ENCODE measurements around the gene ALKBH3.

ALKBH3 gene

DNA sequence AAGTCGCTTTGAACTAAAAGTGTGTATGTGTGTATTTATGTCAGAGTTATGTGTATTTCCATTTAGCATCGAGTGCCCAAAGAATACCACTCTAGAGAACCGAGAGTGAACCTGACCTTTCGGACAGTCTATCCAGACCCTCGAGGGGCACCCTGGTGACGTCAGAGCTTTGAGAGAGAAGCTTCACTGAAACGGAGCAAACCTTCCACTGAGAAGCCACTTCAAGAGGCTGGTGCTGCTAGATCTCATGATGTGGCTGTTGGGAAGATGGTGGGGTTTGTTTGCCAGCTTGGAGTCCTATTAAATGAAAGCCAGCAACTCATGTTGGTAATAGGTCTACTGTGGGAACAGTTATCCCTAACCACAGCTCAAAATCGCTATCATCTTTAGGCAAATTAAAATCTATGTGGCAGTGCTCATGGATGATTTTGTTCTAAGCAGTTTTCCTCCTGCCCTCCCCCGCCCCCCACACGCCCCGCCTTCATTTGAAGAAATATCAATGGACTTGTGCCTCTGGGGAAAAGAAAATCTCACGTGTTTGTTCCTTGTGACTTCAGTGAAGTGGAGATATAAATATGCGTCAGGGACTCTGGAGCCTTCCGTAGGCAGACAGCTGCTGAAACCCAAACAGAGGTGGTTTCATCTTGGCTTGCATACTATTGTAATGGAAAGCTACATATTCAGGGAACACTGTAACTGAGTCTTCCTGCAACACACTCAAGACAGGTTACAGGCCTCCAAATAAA lies 39.4 kb downstream of the ALKBH3 start:
- TF ChIP-seq POLR2AphosphoS5 (IDR thresholded peaks at IDR 0.05; ENCODE audit: low read depth, low read length) (no peak), TAF1 (IDR thresholded peaks at IDR 0.05; ENCODE audit: borderline replicate concordance, insufficient read depth, low read length) (no peak), SIN3A (IDR thresholded peaks at IDR 0.05; ENCODE audit: borderline replicate concordance, insufficient read depth, low read length) (no peak), FOXP2 (optimal IDR thresholded peaks at IDR 0.05; ENCODE audit: borderline replicate concordance, extremely low read depth, extremely low read length, insufficient read depth) (no peak)
- TF ChIP-seq, protein P1, sequence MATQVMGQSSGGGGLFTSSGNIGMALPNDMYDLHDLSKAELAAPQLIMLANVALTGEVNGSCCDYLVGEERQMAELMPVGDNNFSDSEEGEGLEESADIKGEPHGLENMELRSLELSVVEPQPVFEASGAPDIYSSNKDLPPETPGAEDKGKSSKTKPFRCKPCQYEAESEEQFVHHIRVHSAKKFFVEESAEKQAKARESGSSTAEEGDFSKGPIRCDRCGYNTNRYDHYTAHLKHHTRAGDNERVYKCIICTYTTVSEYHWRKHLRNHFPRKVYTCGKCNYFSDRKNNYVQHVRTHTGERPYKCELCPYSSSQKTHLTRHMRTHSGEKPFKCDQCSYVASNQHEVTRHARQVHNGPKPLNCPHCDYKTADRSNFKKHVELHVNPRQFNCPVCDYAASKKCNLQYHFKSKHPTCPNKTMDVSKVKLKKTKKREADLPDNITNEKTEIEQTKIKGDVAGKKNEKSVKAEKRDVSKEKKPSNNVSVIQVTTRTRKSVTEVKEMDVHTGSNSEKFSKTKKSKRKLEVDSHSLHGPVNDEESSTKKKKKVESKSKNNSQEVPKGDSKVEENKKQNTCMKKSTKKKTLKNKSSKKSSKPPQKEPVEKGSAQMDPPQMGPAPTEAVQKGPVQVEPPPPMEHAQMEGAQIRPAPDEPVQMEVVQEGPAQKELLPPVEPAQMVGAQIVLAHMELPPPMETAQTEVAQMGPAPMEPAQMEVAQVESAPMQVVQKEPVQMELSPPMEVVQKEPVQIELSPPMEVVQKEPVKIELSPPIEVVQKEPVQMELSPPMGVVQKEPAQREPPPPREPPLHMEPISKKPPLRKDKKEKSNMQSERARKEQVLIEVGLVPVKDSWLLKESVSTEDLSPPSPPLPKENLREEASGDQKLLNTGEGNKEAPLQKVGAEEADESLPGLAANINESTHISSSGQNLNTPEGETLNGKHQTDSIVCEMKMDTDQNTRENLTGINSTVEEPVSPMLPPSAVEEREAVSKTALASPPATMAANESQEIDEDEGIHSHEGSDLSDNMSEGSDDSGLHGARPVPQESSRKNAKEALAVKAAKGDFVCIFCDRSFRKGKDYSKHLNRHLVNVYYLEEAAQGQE (IDR thresholded peaks at IDR 0.05; ENCODE audit: insufficient read depth in 1 of 2, low read depth in 2 of 2, low read length in 2 of 2) = no peak

DNA sequence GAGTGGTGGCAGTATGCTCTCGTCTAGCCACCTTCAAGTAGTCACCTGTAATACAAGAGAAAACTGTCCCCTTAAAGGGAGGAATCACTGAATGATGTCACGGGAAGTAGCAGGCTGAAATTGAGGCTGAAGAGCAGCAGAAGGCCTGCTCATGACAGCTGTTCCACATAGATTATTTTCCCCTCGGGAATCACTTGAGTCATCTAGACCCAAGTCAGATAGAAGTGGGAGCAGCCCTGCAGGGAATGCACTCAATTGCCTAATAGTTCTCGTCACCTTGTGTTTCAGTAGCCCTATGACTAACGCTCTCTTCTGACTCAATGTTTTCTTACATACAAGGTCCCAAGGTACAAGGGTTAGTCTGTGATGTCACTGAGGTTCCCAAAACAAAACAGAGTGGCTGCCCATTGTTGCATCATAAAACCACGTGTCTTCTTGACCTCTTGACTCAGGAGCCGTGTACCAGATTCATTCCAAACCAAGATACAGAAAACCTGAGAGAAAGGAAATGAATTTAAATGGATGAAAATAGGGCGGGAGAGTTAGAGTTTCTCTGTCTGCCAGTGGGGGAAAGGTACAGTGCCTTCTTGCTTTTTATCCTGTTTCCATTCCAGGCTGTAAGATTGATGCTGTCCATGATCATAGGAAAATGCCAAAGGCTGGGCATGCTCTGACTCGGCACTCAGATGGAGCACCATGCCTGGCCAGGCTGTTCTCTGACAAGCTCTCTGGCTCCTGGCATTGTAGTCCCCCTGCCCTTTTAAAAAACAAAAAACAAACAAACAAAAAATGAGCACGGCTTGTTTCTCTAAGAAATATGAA lies 40.2 kb downstream of the ALKBH3 start:
- TF ChIP-seq TAF1 (IDR thresholded peaks at IDR 0.05; ENCODE audit: borderline replicate concordance, insufficient read depth, low read length) = no peak
- TF ChIP-seq, protein P1 (IDR thresholded peaks at IDR 0.05; ENCODE audit: insufficient read depth in 1 of 2, low read depth in 2 of 2, low read length in 2 of 2) = no peak; a peak in 1 of 4 replicates
- TF ChIP-seq SIN3A (IDR thresholded peaks at IDR 0.05; ENCODE audit: borderline replicate concordance, insufficient read depth, low read length) = peak; percentile 78; the same call in 1 of the 2 replicates
- TF ChIP-seq POLR2AphosphoS5 (IDR thresholded peaks at IDR 0.05; ENCODE audit: low read depth, low read length) = 0 out of 2 replicates have a peak, but pooled peaks have one; percentile 36
- TF ChIP-seq FOXP2 (optimal IDR thresholded peaks at IDR 0.05; ENCODE audit: borderline replicate concordance, extremely low read depth, extremely low read length, insufficient read depth) = no peak

DNA sequence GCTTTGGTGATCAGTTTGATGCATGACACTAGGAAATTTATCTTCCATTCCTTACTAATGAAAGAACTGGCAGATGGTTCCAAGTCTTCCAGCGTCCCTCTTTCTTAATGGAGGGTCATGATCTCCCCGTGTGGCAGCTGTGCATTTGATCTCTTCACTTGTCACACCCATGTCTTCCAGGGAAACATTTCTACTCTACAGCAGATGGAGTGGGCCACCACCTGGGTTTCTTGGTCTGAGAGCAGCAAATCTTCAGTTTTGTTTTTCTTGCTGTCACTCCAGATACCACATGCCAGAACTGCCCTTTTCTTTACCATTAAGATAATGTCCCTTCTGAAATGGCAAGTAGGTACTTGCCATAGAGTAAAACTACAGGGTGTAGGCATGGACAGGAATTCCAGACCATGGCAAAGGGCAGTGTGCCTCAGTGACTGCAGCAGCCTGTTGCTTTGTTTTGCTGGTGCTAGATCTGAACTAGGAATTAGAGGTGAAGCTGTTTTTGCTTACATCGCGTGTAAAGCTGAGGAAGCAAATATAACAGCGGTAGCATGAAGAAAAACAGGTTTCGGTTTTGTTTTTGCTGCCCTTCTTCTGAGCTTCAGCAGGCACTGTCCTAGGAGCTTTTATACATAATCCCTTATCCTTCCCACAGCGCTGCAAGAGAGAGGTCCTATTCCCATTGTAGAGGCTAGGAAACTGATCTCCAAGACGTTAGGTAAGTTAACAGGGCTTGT lies 41.1 kb downstream of the ALKBH3 start:
- TF ChIP-seq SIN3A (IDR thresholded peaks at IDR 0.05; ENCODE audit: borderline replicate concordance, insufficient read depth, low read length) (no peak), FOXP2 (optimal IDR thresholded peaks at IDR 0.05; ENCODE audit: borderline replicate concordance, extremely low read depth, extremely low read length, insufficient read depth) (no peak), POLR2AphosphoS5 (IDR thresholded peaks at IDR 0.05; ENCODE audit: low read depth, low read length) (no peak), TAF1 (IDR thresholded peaks at IDR 0.05; ENCODE audit: borderline replicate concordance, insufficient read depth, low read length) (no peak)
- TF ChIP-seq, protein P1 (IDR thresholded peaks at IDR 0.05; ENCODE audit: insufficient read depth in 1 of 2, low read depth in 2 of 2, low read length in 2 of 2) = no peak

DNA sequence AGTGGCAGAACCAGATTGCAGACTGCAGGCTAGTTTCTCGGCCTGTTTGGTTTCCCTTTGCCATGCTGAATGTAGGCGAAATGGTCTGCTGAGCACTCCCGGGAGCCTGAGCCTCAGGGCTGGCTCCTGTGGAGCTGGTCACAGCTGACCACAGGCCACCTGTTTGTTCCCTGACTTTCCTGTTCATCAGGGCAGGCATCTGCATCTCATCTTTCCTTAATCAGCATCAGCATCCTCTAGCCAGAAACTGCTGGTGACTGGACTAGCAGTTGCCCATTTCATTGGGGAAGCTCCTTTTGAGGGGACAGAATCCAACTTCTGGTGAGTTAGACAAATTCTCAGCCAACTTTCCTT lies 41.6 kb downstream of the ALKBH3 start:
- TF ChIP-seq TAF1 (IDR thresholded peaks at IDR 0.05; ENCODE audit: borderline replicate concordance, insufficient read depth, low read length) (no peak), POLR2AphosphoS5 (IDR thresholded peaks at IDR 0.05; ENCODE audit: low read depth, low read length) (no peak), FOXP2 (optimal IDR thresholded peaks at IDR 0.05; ENCODE audit: borderline replicate concordance, extremely low read depth, extremely low read length, insufficient read depth) (no peak), SIN3A (IDR thresholded peaks at IDR 0.05; ENCODE audit: borderline replicate concordance, insufficient read depth, low read length) (no peak)
- TF ChIP-seq, protein P1 (IDR thresholded peaks at IDR 0.05; ENCODE audit: insufficient read depth in 1 of 2, low read depth in 2 of 2, low read length in 2 of 2) = no peak

Data from PFSK-1 (cell line).